ENCODE data around the gene DGCR2. TPM values are rescaled to one million over a fixed set of nuclear protein-coding genes. Genes with fewer than 3 reads are reported as not detected.

The DGCR2 gene
- total and polyA plus RNA-seq, 2 of the 4 experiments (the other 2 are of a cell fraction): 17.2 to 35.4 TPM

- ATAC-seq (ENCODE audit: low read depth) (no peak), DNase-seq (no peak)
- Histone ChIP-seq H4K91ac (ENCODE audit: insufficient read depth, low read depth, low read length) (no peak overlapping the region), H4K8ac (ENCODE audit: low read depth in 2 of 2, low read length in 2 of 2) (no peak overlapping the region), H4K5ac (ENCODE audit: low read depth, low read length) (no peak overlapping the region), H2BK15ac (ENCODE audit: low read depth, low read length) (no peak overlapping the region), H3K9me1 (ENCODE audit: insufficient read depth, low read length) (peaks cover 5% of the 10 kb centered on the region), H3K36me3 (ENCODE audit: control insufficient read depth, insufficient read depth, low read length) (no peaks in the 10 kb centered on the region), H3K56ac (ENCODE audit: extremely low read depth, insufficient read depth, low read length) (no peak overlapping the region), H2BK5ac (ENCODE audit: low read depth, low read length, poor library complexity, severe bottlenecking) (no peak overlapping the region), H3K4me3 (ENCODE audit: insufficient read depth, low read depth, low read length) (no peak overlapping the region), H3K18ac (ENCODE audit: low read depth, low read length) (no peak overlapping the region), H2AK9ac (replicated peaks; ENCODE audit: low read depth, low read length, poor library complexity) (peak overlapping the region; percentile 42), H3K23ac (ENCODE audit: low read depth, low read length) (no peak overlapping the region), H3K9me3 (ENCODE audit: control insufficient read depth, insufficient read depth, low read length) (no peaks in the 10 kb centered on the region), H3K4ac (ENCODE audit: low read depth, low read length) (no peak overlapping the region), H3K4me2 (ENCODE audit: low read depth, low read length) (no peak overlapping the region), H3K14ac (replicated peaks; ENCODE audit: low read depth, low read length) (no peak overlapping the region), H3K4me1 (ENCODE audit: control insufficient read depth, insufficient read depth, low read length) (peaks cover 9% of the 10 kb centered on the region), H3K27ac (ENCODE audit: insufficient read depth, low read length) (no peak overlapping the region), H3K79me1 (ENCODE audit: low read depth in 1 of 2, low read length in 2 of 2) (peaks cover 3 to 11% of the 10 kb centered on the region in 2 experiments; a peak in 3 of 4 replicates), H2AK5ac (ENCODE audit: low read depth, low read length) (no peak overlapping the region), H2BK20ac (ENCODE audit: low read depth, low read length) (no peak overlapping the region), H3K27me3 (ENCODE audit: control insufficient read depth, insufficient read depth, low read length) (no peaks in the 10 kb centered on the region), H4K20me1 (ENCODE audit: insufficient read depth, low read length) (peaks cover 12% of the 10 kb centered on the region), H3K9ac (ENCODE audit: low read depth, low read length) (no peak overlapping the region), H2AFZ (replicated peaks; ENCODE audit: low read length, poor library complexity) (no peak overlapping the region), H2BK120ac (ENCODE audit: low read depth, low read length) (no peak overlapping the region)
- CTCF ChIA-PET: no interaction called here
- intact Hi-C loops (cut with micrococcal nuclease): no loop called here
- in situ Hi-C loops (cut with MboI; ENCODE audit: low sequenced_read_pairs): no loop called here
- BruUV-seq (replicated peaks): no TSS peak
- POLR2A ChIA-PET (ENCODE audit: unreplicated experiment): no interaction called here
- 60% methylated on average over 10 of the region's 21 CpGs; no CpG with 5 or more reads in 1 of the 2 experiments for WGBS, 2 experiments (ENCODE audit: extremely low coverage in 2 of 2, insufficient read length in 1 of 2)
- dilution Hi-C loops (cut with HindIII; ENCODE audit: low sequenced_read_pairs, unreplicated experiment): no loop called here
- TF ChIP-seq CEBPB (IDR thresholded peaks at IDR 0.05; ENCODE audit: low read depth, low read length) (peak; percentile 23; the same call in 1 of the 2 replicates), USF2 (IDR thresholded peaks at IDR 0.05; ENCODE audit: low read depth, low read length) (no peak)
Measured at GRCh38 chr22:19125474-19126308, 3.5 kb upstream of the DGCR2 start.

Data from IMR-90 (cell line).